ENCODE data around the gene CCL1.

CCL1 gene

DNA sequence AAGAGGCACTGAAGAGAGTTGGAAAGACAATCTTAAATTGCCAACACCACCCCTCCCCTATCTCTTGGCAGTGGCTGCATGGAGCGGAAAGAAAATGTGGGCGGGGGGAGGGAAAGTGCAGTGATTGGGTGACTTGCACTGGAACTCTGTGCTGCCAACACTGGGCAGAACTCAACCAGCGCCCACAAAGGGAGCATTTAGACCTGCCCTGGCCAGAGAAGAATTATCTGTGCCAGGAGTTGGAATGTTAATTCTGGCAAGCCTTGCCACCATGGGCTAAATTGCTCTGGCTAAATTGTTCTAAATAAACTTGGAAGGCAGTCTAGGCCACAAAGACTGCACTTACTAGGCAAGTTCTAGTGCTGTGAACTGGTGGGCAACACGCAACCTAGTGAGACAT is 13.3 kb downstream of the CCL1 start:
- H3K9me3 ChIP-seq (ENCODE audit: control insufficient read depth, insufficient read depth, low read depth, low read length): no peaks in the 10 kb centered on the region
- ChIA-PET POLR2A (no interaction called here), CTCF (interaction anchor here (1.2 to 5.1 kb wide), 2 partner anchors 11 to 149 kb away, joined by 8 to 40 read pairs; partner anchors contain the start of gene CCL1)
- H3K4me3 ChIP-seq (ENCODE audit: low read depth, low read length): no peak overlapping the region
- H3K4me1 ChIP-seq (ENCODE audit: control insufficient read depth, insufficient read depth, low read length): no peaks in the 10 kb centered on the region
- no peaks in the 10 kb centered on the region for H3K36me3 ChIP-seq (ENCODE audit: control insufficient read depth in 2 of 2, insufficient read depth in 1 of 2, low read length in 2 of 2)
- TF ChIP-seq ZNF548 (tag by site-specific recombination; IDR thresholded peaks at IDR 0.05): no peak
- TF ChIP-seq ZNF658 (tag by site-specific recombination; IDR thresholded peaks at IDR 0.05): no peak
- TF ChIP-seq, protein P1, sequence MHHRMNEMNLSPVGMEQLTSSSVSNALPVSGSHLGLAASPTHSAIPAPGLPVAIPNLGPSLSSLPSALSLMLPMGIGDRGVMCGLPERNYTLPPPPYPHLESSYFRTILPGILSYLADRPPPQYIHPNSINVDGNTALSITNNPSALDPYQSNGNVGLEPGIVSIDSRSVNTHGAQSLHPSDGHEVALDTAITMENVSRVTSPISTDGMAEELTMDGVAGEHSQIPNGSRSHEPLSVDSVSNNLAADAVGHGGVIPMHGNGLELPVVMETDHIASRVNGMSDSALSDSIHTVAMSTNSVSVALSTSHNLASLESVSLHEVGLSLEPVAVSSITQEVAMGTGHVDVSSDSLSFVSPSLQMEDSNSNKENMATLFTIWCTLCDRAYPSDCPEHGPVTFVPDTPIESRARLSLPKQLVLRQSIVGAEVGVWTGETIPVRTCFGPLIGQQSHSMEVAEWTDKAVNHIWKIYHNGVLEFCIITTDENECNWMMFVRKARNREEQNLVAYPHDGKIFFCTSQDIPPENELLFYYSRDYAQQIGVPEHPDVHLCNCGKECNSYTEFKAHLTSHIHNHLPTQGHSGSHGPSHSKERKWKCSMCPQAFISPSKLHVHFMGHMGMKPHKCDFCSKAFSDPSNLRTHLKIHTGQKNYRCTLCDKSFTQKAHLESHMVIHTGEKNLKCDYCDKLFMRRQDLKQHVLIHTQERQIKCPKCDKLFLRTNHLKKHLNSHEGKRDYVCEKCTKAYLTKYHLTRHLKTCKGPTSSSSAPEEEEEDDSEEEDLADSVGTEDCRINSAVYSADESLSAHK (tag by site-specific recombination; IDR thresholded peaks at IDR 0.05): no peak
- TF ChIP-seq ZNF48 (tag by site-specific recombination; IDR thresholded peaks at IDR 0.05): no peak
- TF ChIP-seq, protein P2, sequence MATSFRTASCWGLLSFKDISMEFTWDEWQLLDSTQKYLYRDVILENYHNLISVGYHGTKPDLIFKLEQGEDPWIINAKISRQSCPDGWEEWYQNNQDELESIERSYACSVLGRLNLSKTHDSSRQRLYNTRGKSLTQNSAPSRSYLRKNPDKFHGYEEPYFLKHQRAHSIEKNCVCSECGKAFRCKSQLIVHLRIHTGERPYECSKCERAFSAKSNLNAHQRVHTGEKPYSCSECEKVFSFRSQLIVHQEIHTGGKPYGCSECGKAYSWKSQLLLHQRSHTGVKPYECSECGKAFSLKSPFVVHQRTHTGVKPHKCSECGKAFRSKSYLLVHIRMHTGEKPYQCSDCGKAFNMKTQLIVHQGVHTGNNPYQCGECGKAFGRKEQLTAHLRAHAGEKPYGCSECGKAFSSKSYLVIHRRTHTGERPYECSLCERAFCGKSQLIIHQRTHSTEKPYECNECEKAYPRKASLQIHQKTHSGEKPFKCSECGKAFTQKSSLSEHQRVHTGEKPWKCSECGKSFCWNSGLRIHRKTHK (tag by site-specific recombination; IDR thresholded peaks at IDR 0.05): no peak
- no peak for TF ChIP-seq ZSCAN16 (tag by site-specific recombination; IDR thresholded peaks at IDR 0.05)
- TF ChIP-seq, protein P3, sequence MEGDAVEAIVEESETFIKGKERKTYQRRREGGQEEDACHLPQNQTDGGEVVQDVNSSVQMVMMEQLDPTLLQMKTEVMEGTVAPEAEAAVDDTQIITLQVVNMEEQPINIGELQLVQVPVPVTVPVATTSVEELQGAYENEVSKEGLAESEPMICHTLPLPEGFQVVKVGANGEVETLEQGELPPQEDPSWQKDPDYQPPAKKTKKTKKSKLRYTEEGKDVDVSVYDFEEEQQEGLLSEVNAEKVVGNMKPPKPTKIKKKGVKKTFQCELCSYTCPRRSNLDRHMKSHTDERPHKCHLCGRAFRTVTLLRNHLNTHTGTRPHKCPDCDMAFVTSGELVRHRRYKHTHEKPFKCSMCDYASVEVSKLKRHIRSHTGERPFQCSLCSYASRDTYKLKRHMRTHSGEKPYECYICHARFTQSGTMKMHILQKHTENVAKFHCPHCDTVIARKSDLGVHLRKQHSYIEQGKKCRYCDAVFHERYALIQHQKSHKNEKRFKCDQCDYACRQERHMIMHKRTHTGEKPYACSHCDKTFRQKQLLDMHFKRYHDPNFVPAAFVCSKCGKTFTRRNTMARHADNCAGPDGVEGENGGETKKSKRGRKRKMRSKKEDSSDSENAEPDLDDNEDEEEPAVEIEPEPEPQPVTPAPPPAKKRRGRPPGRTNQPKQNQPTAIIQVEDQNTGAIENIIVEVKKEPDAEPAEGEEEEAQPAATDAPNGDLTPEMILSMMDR (tag by site-specific recombination; IDR thresholded peaks at IDR 0.05): no peak
- no peak for TF ChIP-seq ZNF16 (tag by site-specific recombination; IDR thresholded peaks at IDR 0.05; ENCODE audit: low read depth)
- TF ChIP-seq, protein P4, sequence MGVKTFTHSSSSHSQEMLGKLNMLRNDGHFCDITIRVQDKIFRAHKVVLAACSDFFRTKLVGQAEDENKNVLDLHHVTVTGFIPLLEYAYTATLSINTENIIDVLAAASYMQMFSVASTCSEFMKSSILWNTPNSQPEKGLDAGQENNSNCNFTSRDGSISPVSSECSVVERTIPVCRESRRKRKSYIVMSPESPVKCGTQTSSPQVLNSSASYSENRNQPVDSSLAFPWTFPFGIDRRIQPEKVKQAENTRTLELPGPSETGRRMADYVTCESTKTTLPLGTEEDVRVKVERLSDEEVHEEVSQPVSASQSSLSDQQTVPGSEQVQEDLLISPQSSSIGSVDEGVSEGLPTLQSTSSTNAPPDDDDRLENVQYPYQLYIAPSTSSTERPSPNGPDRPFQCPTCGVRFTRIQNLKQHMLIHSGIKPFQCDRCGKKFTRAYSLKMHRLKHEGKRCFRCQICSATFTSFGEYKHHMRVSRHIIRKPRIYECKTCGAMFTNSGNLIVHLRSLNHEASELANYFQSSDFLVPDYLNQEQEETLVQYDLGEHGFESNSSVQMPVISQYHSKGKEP (tag by site-specific recombination; IDR thresholded peaks at IDR 0.05): no peak
- TF ChIP-seq, protein P5, sequence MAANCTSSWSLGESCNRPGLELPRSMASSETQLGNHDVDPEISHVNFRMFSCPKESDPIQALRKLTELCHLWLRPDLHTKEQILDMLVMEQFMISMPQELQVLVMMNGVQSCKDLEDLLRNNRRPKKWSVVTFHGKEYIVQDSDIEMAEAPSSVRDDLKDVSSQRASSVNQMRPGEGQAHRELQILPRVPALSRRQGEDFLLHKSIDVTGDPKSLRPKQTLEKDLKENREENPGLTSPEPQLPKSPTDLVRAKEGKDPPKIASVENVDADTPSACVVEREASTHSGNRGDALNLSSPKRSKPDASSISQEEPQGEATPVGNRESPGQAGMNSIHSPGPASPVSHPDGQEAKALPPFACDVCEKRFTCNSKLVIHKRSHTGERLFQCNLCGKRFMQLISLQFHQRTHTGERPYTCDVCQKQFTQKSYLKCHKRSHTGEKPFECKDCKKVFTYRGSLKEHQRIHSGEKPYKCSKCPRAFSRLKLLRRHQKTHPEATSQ (tag by site-specific recombination; IDR thresholded peaks at IDR 0.05): no peak
- no peak for TF ChIP-seq ZNF324 (tag by site-specific recombination; IDR thresholded peaks at IDR 0.05)
- no peak for TF ChIP-seq KLF9 (tag by site-specific recombination; IDR thresholded peaks at IDR 0.05; ENCODE audit: low read depth)
- TF ChIP-seq, protein P6, sequence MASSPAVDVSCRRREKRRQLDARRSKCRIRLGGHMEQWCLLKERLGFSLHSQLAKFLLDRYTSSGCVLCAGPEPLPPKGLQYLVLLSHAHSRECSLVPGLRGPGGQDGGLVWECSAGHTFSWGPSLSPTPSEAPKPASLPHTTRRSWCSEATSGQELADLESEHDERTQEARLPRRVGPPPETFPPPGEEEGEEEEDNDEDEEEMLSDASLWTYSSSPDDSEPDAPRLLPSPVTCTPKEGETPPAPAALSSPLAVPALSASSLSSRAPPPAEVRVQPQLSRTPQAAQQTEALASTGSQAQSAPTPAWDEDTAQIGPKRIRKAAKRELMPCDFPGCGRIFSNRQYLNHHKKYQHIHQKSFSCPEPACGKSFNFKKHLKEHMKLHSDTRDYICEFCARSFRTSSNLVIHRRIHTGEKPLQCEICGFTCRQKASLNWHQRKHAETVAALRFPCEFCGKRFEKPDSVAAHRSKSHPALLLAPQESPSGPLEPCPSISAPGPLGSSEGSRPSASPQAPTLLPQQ (tag by site-specific recombination; IDR thresholded peaks at IDR 0.05): no peak
- TF ChIP-seq, protein P7, sequence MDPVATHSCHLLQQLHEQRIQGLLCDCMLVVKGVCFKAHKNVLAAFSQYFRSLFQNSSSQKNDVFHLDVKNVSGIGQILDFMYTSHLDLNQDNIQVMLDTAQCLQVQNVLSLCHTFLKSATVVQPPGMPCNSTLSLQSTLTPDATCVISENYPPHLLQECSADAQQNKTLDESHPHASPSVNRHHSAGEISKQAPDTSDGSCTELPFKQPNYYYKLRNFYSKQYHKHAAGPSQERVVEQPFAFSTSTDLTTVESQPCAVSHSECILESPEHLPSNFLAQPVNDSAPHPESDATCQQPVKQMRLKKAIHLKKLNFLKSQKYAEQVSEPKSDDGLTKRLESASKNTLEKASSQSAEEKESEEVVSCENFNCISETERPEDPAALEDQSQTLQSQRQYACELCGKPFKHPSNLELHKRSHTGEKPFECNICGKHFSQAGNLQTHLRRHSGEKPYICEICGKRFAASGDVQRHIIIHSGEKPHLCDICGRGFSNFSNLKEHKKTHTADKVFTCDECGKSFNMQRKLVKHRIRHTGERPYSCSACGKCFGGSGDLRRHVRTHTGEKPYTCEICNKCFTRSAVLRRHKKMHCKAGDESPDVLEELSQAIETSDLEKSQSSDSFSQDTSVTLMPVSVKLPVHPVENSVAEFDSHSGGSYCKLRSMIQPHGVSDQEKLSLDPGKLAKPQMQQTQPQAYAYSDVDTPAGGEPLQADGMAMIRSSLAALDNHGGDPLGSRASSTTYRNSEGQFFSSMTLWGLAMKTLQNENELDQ (tag by site-specific recombination; IDR thresholded peaks at IDR 0.05; ENCODE audit: low read depth): no peak
- TF ChIP-seq ZNF140 (tag by site-specific recombination; IDR thresholded peaks at IDR 0.05): no peak
- TF ChIP-seq ZBTB20 (tag by site-specific recombination; IDR thresholded peaks at IDR 0.05): no peak
- TF ChIP-seq, protein P8, sequence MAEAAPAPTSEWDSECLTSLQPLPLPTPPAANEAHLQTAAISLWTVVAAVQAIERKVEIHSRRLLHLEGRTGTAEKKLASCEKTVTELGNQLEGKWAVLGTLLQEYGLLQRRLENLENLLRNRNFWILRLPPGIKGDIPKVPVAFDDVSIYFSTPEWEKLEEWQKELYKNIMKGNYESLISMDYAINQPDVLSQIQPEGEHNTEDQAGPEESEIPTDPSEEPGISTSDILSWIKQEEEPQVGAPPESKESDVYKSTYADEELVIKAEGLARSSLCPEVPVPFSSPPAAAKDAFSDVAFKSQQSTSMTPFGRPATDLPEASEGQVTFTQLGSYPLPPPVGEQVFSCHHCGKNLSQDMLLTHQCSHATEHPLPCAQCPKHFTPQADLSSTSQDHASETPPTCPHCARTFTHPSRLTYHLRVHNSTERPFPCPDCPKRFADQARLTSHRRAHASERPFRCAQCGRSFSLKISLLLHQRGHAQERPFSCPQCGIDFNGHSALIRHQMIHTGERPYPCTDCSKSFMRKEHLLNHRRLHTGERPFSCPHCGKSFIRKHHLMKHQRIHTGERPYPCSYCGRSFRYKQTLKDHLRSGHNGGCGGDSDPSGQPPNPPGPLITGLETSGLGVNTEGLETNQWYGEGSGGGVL (tag by site-specific recombination; IDR thresholded peaks at IDR 0.05): no peak
- no peak for TF ChIP-seq GLI2 (tag by site-specific recombination; IDR thresholded peaks at IDR 0.05; ENCODE audit: borderline replicate concordance, low read depth)
- TF ChIP-seq ZNF624 (tag by site-specific recombination; IDR thresholded peaks at IDR 0.05): no peak
- H3K27ac ChIP-seq (ENCODE audit: extremely low read depth, low read depth, low read length): no peak overlapping the region

Data from HEK293 (cell line).